Activated gamma-delta T cell treated with anti-CD3 and anti-CD28 coated beads, Interleukin-2, amount 50 U/mL, for 16 hours (primary cell): Measurements from ENCODE around the gene PAIP2.
"Not testable (repeated sequence)": the region's sequence is repeated elsewhere in the genome, so short reads cannot be mapped to it uniquely, and the experiment has no call there.

Experiments
- DNase-seq: peaks from one replicate; pipeline ENCODE4 v3.0.0-alpha.2; 2020; ENCODE audit warnings: low read depth

PAIP2 gene

DNA sequence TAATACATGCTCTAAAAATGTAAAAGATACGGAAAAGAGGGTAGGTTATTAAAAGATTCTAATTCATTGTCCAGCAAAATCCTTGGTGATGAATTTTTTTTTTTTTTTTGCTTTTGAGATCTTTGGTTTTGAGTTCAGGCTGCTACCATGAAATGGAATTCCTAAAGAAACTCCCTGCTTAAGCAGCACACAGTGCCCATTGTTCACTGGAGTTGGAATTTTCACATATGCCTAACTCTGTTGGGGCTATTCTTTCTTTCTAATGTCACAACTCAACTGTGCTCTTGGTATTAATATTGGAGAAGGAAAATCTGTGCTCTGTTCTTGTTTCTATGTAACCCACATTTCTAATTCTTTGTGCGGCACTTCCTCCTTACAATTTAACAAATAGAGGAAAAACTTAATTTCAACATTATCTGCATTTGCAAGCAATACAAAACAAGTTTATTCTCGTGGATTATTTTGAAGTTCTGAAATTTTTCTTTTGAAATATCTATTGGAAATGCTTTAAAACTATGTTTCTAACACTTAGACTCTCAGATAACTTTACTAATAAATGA lies 26.5 kb upstream of the PAIP2 start:
- no peak for DNase-seq

DNA sequence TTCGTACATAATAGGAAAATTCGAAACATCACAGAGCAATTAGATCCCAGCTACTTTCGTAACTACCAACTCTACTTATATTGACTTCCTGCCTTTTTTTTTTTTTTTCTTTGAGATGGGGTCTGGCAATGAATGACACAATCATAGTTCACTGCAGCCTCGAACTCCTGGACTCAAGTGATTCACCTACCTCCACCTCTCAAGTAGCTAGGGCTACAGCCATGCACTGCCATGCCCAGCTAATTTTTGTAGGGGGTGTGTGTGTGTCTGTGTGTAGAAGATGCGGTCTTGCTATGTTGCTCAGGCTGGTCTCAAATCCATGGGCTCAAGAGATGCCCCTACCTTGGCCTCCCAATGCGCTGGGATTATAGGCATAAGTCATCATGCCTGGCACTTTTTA lies 5.8 kb upstream of the PAIP2 start:
- DNase-seq: no peak

DNA sequence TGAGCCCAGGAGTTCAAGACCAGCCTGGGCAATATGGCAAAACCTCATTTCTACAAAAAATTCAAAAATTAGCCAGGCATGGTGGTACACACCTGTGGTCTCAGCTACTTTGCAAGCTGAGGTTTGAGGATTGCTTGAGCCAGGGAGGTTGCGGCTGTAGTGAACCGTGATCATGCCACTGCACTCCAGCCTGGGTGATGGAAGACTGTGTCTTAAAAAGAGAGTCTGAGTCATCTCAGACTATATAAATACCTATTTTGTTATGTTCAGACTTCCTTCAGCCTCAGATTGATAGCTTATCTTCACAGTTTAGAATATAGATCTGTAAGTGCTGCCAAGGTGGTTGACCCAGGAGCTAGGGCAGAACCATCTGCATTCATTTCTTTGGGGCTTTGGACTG lies 1.6 kb upstream of the PAIP2 start:
- DNase-seq: no peak

DNA sequence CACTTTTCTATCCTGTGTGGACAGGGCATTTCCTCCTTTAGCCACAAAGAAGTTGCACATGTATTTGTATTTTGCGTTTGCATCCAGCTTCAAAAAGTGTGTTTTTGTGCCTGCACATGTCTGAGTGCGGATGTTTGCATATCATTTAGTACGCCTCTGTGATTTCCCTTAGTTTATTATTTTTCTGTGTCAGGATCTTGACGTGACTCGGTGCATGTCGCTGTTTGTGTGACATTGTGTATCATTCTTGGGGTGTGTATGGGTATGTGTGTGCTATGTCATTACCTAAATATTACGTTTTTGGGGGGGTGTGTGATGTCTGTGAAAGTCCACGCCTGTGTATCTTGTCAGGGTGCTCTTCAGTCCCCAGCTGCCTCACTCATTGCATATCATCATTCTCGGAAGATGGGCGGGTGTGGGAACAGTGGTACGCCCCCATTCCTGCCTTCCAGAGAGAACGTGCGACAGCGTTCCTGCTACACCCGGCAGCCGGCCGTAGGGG lies 416 bp upstream of the PAIP2 start:
- no peak for DNase-seq

DNA sequence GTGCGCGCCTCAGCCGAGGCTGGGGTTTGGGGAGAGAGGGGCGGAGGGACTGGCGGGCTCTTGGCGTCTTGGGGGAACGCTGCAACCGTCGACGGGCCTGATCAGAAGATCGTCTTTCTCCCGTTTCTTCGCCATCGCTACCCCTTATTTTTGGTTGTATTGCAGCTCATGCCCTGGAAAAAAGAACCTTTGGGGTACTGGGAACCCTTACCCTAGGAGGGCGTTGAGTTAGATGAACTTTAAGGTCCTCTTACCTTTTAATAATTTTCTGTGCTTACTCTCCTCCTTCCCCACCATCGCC lies 719 bp downstream of the PAIP2 start:
- DNase-seq: peak; percentile 69

DNA sequence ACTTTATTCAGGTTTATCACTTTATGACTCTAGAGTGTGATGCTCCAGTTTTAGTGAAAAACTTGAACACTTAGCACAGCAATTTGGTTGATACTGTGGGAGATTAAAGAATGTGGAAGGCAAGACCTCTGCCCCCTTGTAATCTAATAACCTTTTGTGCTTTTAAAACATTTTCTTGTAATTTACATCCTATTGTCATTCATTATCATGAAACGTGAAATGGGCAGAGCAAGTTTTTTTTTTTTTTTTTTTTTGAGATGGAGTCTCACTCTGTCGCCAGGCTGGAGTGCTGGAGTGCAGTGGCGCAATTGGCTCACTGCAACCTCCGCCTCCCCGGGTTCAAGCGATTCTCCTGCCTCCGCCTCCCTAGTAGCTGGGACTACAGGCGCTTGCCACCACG lies 1.8 kb downstream of the PAIP2 start:
- no peak for DNase-seq

DNA sequence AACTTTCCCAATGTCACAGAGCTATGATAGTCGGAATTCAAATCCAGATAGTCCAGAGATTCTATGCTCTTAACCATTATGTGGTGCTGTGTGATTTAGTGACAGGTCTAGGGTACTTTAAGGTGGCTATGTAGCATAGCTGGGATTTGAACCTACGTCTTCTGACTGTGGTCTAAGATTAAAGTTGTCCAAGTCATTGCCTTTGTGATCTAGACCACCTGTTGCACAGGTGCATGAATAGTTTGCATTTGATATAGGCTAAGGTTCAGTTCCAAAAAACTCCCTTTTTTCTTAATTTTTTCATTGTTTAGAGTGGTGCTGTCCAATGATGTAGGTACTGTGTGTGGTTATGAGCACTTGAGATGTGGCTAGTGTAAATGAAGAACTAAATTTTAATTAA lies 2.5 kb downstream of the PAIP2 start:
- DNase-seq: no peak

DNA sequence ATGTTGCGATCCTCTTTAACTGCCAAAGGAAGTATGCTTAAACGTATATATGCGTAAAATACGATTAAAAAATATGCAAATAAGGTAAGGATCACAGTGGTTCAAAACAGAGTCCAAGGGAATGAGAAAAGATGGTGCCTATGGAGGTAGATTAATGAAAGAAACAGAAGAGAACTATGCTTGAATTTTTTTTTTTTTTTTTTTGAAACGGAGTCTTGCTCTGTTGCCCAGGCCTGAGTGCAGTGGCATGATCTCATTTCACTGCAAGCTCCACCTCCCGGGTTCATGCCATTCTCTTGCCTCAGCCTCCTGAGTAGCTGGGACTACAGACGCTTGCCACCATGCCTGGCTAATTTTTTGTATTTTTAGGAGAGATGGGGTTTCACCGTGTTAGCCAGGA lies 3.8 kb downstream of the PAIP2 start:
- not testable (repeated sequence) for DNase-seq

DNA sequence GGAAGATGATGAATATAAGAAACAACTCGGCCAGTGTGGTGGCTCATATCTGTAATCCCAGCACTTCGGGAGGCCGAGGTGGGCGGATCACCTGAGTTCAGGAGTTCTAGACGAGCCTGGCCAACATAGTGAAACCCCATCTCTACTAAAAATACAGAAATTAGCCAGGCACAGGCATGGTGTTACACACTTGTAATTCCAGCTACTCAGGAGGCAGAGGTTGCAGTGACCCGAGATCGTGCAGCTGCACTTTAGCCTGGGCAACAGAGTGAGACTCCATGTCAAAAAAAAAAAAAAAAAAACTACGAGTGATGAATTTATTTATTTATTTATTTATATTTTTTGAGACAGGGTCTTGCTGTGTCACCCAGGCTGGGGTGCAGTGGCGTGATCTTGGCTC lies 6.2 kb downstream of the PAIP2 start:
- DNase-seq: not testable (repeated sequence)

DNA sequence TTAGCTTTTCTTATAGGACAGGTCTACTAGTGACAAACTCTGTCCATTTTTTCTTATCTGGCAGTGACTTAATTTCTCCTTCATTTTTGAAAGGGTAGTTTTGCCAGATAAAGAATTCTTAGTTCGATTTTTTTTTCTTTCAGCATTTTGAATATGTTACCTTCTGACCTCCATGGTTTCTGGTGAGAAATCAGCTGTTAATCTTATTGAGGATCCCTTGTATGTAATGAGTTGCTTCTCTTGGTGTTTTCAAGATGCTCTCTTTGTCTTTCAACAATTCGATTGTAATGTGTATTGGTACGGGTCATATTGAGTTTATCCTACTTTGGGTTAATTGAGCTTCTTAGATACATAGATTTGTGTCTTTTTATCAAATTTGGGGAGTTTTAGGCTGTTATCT lies 12.5 kb downstream of the PAIP2 start:
- no peak for DNase-seq

DNA sequence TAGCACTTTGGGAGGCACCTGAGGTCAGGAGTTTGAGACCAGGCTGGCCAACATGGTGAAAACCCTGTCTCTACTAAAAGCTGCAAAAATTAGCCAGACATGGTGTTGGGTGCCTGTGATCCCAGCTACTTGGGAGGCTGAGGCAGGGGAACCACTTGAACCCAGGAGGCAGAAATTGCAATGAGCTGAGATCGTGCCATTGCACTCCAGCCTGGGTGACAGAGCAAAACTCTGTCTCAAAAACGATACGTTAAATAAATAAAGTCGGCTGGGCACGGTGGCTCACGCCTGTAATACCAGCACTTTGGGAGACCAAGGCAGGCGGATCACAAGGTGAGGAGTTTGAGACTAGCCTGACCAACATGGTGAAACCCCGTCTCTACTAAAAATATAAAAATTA lies 14.2 kb downstream of the PAIP2 start:
- DNase-seq: not testable (repeated sequence)

DNA sequence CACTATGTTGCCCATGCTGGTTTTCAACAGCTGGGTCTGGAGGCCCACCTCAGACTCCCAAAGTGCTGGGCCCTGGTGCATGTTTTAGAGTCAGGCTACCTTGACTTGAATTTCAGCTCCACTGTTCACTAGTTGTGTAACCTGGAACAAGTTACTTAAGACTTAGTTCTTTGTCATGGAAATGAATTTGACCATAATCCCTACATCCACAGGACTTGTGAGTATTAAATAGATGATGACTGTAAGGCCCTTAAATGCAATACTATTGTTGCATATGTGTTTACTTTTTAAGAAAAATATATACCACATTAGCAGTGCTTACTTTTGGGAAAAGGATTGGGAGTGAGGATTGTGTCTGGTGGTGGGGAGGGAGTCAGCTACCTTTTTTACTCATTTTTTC lies 16.4 kb downstream of the PAIP2 start:
- DNase-seq: no peak

DNA sequence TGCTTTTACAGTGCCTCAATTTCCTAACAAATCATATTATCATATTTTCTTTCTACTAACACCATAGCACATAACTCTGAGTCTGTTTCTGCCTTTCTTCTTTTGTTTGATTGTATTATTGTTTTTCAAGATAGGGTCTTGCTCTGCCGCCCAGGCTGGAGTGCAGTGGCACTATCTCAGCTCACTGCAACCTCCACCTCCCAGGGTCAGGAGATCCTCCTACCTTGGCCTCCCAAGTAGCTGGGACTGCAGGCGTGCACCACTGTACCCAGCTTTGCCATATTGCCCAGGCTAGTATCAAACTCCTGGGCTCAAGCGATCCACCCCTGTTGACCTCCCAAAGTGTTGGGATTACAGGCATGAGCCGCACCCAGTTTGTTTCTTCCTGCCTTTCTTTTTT lies 18.7 kb downstream of the PAIP2 start:
- no peak for DNase-seq

DNA sequence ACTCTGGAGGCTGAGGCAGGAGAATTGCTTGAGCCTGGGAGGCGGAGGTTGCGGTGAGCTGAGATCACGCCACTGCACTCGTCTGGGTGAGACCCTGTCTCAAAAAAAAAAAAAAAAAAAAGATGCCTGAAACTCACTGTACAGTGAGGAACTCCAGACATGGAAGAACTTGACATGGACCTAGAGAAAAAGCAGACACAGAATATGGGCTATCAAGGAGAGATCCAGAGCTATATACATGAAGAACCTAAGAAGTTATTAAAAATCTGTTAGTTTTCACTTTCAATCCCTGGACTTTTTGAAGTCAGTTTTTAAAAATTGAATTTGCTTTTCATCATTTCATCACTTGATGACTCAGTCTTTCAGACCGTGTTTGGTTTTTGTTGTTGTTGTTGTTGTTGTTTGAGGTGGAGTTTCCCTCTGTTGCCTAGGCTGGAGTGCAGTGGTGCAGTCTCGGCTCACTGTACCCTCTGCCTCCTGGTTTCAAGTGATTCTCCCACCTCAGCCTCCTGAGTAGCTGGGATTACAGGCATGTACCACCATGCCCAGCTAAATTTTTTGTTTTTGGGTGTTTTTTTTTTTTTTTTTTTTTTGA lies 20.3 kb downstream of the PAIP2 start:
- no peak for DNase-seq

DNA sequence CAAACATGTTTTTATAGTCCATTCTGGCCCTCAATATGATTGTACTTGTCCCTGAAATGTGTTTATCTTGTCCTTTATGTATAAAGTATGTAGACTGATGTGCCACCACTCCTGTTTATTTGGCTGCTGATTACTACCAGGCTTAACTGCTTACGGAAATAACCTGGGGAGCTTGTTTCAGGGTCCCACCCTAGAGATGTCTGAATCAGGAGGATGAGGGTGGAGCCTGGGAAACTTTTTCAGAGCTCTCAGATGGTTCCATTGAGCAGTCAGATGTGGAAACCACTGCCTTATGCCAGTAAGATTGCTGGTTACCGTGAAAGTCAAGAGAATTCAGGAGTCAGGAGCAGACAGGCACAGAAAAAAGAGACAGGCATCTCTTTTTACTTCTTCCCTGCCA lies 22.3 kb downstream of the PAIP2 start:
- no peak for DNase-seq

DNA sequence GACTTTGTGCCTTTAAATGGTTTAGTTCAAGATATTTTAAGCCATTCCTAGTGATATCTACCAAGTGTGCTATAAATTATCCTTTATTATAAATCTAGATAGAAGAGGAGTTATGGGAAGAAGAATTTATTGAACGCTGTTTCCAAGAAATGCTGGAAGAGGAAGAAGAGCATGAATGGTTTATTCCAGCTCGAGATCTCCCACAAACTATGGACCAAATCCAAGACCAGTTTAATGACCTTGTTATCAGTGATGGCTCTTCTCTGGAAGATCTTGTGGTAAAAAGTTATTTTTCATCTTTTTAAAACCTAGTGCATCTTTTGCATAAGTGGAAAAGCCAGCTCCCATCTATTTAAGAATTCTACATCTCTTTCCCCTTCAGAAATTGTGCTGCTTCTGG lies 22.8 kb downstream of the PAIP2 start:
- no peak for DNase-seq

DNA sequence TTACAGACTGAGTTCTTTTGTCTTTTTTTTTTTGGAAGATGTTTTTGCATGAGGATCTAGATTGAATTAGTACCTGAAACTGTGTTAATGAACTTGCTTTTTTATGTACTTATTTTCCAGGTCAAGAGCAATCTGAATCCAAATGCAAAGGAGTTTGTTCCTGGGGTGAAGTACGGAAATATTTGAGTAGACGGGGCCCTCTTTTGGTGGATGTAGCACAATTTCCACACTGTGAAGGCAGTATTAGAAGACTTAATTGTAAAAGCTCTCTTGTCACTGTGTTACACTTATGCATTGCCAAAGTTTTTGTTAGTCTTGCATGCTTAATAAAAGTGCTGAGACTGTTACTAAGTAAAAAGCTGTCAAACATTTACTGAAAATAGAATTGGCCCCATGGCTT lies 27.0 kb downstream of the PAIP2 start:
- no peak for DNase-seq

DNA sequence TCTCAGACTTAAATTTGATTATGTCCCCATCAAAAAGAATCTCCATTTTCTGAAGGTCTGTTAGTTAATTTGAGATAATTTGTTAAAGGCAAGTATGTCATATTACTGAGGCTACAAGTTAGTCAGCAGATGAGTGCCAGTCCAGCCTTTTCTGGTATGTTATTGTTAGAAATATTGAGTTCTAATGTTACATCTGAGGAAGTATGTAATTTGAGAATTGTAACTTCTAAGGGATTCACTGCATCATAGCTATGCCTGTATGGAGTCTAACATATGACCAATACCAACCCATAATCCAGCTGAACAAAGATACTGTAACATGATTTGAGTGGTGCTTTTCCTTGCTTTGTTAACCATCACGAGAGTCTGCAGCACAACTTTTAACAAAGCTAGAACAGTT lies 27.5 kb downstream of the PAIP2 start:
- no peak for DNase-seq

DNA sequence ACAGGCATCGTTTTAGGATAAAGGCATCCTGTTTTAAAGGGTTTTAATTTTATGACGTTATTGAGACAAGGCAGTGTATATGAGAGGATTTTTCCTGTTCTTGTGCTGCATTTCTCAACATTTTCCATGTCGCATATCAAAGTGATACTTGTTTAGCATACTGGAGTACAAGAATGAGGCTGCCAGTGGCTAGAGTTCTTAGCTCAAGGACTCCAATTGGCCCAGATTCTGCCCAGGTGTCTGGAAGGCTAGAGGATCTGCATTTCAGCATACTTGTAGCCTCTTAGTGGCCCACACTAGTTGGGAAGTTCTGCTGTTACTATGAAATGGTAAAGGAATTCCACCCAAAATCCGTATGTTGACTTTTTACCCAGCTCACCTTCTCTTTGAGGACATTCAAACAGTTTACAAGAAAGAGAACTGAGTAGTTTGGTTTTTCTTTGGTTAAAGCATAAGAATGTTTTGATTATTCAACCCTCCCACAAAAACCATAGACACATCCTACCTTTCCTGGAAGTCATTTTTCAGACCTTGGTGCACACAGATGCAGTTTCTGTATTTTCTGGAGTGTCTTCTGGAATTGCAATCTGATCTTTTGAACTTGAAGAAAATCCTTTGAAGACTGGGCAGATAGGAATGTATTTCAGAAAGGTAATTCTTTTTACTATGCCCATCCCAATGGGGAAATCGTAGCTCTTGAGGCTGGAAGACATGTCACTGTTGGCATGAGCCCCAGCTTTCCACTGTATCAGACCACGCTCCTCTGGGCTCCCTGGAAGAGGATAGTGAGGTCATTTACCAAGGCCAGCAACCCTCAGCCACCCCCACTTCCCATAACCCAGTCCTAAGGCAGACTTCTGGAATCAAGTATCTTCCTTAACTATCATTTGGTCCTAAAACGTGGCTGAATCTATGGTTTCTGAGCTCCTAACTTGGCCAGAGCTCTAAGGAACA lies 30.1 kb downstream of the PAIP2 start:
- no peak for DNase-seq

DNA sequence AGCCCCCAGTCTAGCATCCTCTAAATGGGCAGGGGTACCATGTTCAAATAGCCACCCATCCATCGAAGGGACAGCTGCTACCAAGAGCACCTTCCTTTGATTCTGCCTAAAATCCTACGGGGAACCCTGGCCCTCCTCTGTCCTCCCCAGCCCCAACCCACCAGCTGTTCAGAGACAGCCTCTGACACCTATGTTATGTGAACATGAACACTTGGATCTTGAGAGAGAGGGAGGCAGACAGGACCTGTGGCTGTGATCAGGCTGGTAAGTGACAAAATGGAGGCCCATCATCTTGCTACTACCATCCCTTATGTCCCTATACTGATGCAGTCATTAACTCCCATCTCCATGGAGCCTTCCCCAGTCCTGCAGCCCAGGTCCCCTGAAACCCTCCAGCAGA lies 33.3 kb downstream of the PAIP2 start:
- DNase-seq: no peak

DNA sequence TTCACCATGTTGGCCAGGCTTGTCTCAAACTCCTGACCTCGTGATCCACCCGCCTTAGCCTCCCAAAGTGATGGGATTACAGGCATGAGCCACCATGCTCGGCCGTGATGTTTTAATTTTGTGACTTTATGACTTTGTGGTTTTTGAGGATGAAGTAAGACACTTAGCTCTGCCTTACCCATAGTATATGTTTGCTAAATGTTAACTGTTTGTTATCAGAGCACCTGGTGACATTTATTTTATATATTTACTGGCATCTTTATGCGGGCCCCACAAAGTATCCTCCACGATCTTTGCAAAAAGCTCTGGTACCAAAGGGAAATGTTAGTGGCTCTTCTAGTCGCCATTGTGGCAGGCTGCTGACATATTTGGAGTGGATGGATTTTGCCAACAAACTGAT lies 34.7 kb downstream of the PAIP2 start:
- no peak for DNase-seq

DNA sequence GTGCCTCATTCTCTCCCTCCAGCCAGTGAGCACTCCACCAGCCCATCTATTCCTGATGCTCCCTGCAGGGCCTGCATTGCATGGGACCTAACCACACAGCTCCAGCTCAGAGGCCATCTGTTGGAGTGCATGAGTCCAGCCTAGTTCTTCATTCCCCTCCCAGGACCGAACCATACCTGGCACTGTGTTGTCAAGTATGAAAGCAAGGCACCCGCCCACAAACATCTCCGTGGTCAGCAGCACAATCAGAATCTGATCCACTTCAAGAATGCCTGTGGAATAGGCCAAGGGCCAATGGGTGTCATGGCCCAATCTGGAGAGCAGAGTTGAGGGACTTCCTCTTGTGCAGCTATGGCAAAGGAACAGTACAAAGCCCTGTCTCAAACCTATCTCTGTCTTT lies 35.6 kb downstream of the PAIP2 start:
- DNase-seq: no peak

DNA sequence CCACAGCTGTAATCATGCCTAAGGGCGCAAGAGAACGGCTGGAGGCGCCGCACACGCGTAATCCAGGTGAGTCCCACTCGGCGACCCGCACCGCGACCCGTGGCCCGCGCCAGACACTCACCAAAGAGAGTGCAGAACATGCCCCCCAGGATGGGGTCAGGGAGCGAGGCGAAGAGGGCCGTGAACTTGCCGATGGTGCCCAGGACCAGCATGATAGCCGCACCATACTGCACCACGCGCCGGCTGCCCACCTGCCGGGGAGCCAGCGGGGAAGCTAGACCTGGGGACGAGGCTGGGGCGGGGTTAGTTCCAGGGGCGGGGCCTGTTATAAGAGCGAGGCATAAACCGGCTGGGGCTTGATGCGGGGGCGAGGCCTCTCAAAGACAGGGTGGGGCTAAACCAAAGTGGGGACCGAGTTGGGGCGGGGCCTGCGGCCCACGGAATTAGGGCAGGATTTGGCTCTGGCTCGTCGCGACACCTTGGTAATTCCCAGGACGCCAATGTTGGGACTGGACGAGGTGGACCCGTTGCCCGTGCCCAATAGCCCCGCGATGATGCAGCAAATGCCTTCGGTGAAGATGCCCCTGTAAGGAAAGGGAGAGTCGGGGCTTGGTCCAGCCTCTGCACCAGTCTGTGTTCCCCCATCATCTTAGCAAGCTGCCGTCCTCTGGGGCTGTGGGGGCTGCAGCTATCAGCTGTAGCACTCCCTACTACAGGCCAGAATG lies 36.6 kb downstream of the PAIP2 start:
- DNase-seq: no peak
